ENCODE measurements around the gene MYBPC2.
"Not testable (repeated sequence)": the region's sequence is repeated elsewhere in the genome, so short reads cannot be mapped to it uniquely, and the experiment has no call there.

MYBPC2 gene

GRCh38 chr19:50432221-50433028 lies at the start of gene MYBPC2:
MYBPC2 (plus strand) TSS chr19:50432892; CDS start chr19:50432954, 62 bp downstream.
- no peak for DNase-seq

GRCh38 chr19:50383001-50383851 lies 49.5 kb upstream of the MYBPC2 start:
- DNase-seq, result no peak

GRCh38 chr19:50383852-50384684 lies 48.6 kb upstream of the MYBPC2 start, which contains the start of gene POLD1:
POLD1 (plus strand) TSS chr19:50384347; CDS start chr19:50398852, 14,505 bp downstream.
- peak; percentile 97 for DNase-seq

- DNase-seq, result peak; percentile 15
Measured at GRCh38 chr19:50384685-50385535, 47.8 kb upstream of the MYBPC2 start.

GRCh38 chr19:50387176-50387867 lies 45.4 kb upstream of the MYBPC2 start:
- no peak for DNase-seq

GRCh38 chr19:50387868-50388245 lies 44.8 kb upstream of the MYBPC2 start:
- no peak for DNase-seq

- DNase-seq, result not testable (repeated sequence)
Measured at GRCh38 chr19:50390295-50390694, 42.4 kb upstream of the MYBPC2 start.

- not testable (repeated sequence) for DNase-seq
Measured at GRCh38 chr19:50390952-50391351, 41.7 kb upstream of the MYBPC2 start.

GRCh38 chr19:50392759-50393158 lies 39.9 kb upstream of the MYBPC2 start:
- no peak for DNase-seq

GRCh38 chr19:50393589-50393988 lies 39.1 kb upstream of the MYBPC2 start:
- no peak for DNase-seq

GRCh38 chr19:50394017-50394416 lies 38.7 kb upstream of the MYBPC2 start:
- DNase-seq, result no peak

GRCh38 chr19:50398675-50399367 lies 33.9 kb upstream of the MYBPC2 start:
- no peak for DNase-seq

- no peak for DNase-seq
Measured at GRCh38 chr19:50399368-50399745, 33.3 kb upstream of the MYBPC2 start.

GRCh38 chr19:50401605-50402450 lies 30.9 kb upstream of the MYBPC2 start:
- no peak for DNase-seq

- DNase-seq, result no peak
Measured at GRCh38 chr19:50402544-50403301, 30.0 kb upstream of the MYBPC2 start.

GRCh38 chr19:50406156-50406820 lies 26.4 kb upstream of the MYBPC2 start:
- DNase-seq, result no peak

- DNase-seq, result no peak
Measured at GRCh38 chr19:50406829-50407228, 25.9 kb upstream of the MYBPC2 start.

- DNase-seq, result no peak
Measured at GRCh38 chr19:50409347-50409746, 23.3 kb upstream of the MYBPC2 start.

Data from amniotic stem cell (primary cell).